Mesenchymal stem cell (in vitro differentiated cells and primary cell): ENCODE results near the gene HSF2. TPM values are rescaled to one million over a fixed set of nuclear protein-coding genes. Genes with fewer than 3 reads are reported as not detected.

ENCODE experiments used
- small RNA-seq: library from polyadenylated mRNA; stranded (forward); fragments of <200 nt; extraction: miRNeasy Mini kit (QIAGEN cat#:217004); gene quantifications from one replicate; pipeline ENCODE3, GENCODE V24; 2013; ENCODE audit warnings: low read depth

Gene HSF2

Small RNA genes lying within 50 kb of the gene (small RNA-seq; reads per million reads assigned to genes)
- gene Z99129.1 = not detected
